Peyer's patch (tissue), 4 donors: ENCODE data around the gene CERS4.

Source experiments
- POLR2A ChIP-seq, 2 donors: fragments of 450-650 bp; IDR thresholded peaks; one replicate each; pipeline ENCODE4 v1.5.1; 2017; ENCODE audit warnings: antibody characterized with exemption in 2 of 2, mild to moderate bottlenecking in 2 of 2, moderate library complexity in 2 of 2
- TF ChIP-seq, protein P1 (sequence below), 6 experiments: fragments of 450-650 bp in 4 of 6; fragments of 200-600 bp in 2 of 6; sonication (generic) in 1 of 6; IDR thresholded peaks; one replicate each; pipeline ENCODE4 v1.5.1; 2017 to 2019; ENCODE audit warnings: antibody characterized with exemption in 6 of 6, mild to moderate bottlenecking in 3 of 6, moderate library complexity in 1 of 6

DNA sequence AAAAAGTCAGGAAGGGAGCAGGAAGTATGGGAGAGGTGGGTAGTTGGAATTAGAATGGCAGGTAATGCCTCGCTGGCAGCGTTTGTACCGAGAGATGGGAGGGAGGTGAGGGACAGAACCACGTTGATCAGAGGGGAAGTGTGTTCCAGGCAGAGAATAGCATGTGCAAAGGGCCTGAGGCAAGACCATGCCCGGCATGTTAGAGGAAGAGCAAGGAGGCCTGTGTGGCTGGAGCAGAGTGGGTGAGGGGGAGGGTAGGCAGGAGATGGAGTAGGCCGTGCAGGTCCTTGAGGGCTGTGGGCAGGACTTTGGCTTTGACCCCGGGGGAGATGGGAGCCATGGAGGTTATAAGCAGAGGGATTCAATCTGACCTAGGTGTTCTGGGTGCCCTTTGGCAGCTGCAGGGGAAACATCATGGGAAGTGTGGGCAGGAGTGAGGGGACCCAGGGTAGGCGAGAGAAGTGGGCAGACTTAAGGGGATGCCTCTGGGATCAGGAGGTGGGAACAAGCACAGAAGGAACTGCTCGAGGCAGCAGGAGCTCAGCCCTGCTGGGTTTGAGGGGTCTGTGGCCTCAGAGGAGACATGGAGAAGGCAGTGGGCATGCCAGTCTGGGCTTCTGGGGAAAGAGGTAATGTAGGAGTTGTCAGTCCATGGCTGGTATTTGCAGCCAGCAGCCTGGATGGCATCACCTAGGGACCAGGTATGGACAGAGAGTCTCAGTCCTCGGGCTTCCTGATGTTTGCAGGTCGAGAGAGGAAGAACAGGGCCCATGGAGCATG lies 50.2 kb downstream of the CERS4 start:
- TF ChIP-seq POLR2A (IDR thresholded peaks at IDR 0.05) = no peak
- TF ChIP-seq, protein P1, sequence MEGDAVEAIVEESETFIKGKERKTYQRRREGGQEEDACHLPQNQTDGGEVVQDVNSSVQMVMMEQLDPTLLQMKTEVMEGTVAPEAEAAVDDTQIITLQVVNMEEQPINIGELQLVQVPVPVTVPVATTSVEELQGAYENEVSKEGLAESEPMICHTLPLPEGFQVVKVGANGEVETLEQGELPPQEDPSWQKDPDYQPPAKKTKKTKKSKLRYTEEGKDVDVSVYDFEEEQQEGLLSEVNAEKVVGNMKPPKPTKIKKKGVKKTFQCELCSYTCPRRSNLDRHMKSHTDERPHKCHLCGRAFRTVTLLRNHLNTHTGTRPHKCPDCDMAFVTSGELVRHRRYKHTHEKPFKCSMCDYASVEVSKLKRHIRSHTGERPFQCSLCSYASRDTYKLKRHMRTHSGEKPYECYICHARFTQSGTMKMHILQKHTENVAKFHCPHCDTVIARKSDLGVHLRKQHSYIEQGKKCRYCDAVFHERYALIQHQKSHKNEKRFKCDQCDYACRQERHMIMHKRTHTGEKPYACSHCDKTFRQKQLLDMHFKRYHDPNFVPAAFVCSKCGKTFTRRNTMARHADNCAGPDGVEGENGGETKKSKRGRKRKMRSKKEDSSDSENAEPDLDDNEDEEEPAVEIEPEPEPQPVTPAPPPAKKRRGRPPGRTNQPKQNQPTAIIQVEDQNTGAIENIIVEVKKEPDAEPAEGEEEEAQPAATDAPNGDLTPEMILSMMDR (IDR thresholded peaks at IDR 0.05) = no peak
